ENCODE data around the gene SLC37A3.
"Not testable (repeated sequence)": the region's sequence is repeated elsewhere in the genome, so short reads cannot be mapped to it uniquely, and the experiment has no call there.

GRCh38 chr7:140338959-140339358, 59.4 kb downstream of the SLC37A3 start:
- TF ChIP-seq POLR2A, POLR2AphosphoS5 (IDR thresholded peaks at IDR 0.05; ENCODE audit: low read depth, low read length): not testable (repeated sequence)

Data from GM12892 (cell line).